Measurements from ENCODE around the gene SMAD2. TPM values are rescaled to one million over a fixed set of nuclear protein-coding genes. Genes with fewer than 3 reads are reported as not detected.

Gene SMAD2
- total and polyA plus RNA-seq, 2 of the 8 experiments (the other 6 are each of a cell fraction or from before 2014, with no cell fraction given), result 28.4 to 124 TPM

- no peak overlapping the region for H3K18ac ChIP-seq (ENCODE audit: extremely low read depth, low read length)
- no peak overlapping the region for H3K56ac ChIP-seq (replicated peaks; ENCODE audit: insufficient read length, low read depth, low read length)
- no peak overlapping the region for H2BK15ac ChIP-seq (ENCODE audit: low read length)
- peak overlapping the region in 1 of 4 experiments; percentile 8; a peak in 1 of 7 replicates for H3K9ac ChIP-seq (replicated peaks in 1 of 4; ENCODE audit: extremely low read depth in 1 of 4, low read depth in 3 of 4, low read length in 3 of 4)
- no peak overlapping the region for H4K91ac ChIP-seq (replicated peaks; ENCODE audit: insufficient read length, low read length)
- H3K27me3 ChIP-seq (replicated peaks in 1 of 4; ENCODE audit: control insufficient read depth in 3 of 4, extremely low read depth in 1 of 4, insufficient read depth in 3 of 4, low read length in 3 of 4), result no peaks in the 10 kb centered on the region
- FAIRE-seq (no peak), DNase-seq (ENCODE audit: low read depth in 1 of 2, low spot score in 2 of 2) (no peak)
- H3K4me1 ChIP-seq (replicated peaks in 1 of 4; ENCODE audit: control insufficient read depth in 3 of 4, insufficient read depth in 4 of 4, low read length in 3 of 4), result peaks cover 7 to 24% (median 22%) of the 10 kb centered on the region in 4 experiments; a peak in 5 of 7 replicates
- no peak overlapping the region for H4K8ac ChIP-seq (ENCODE audit: extremely low read depth, insufficient read depth, low read length)
- H3K79me2 ChIP-seq (ENCODE audit: control insufficient read depth in 1 of 2, insufficient read depth in 2 of 2, low read length in 2 of 2), result peaks cover 40 to 97% of the 10 kb centered on the region in 2 experiments
- H2BK12ac ChIP-seq (ENCODE audit: low read depth, low read length), result no peak overlapping the region
- H3K23ac ChIP-seq (ENCODE audit: insufficient read length), result no peak overlapping the region
- H2BK120ac ChIP-seq (replicated peaks; ENCODE audit: low read depth, low read length), result no peak overlapping the region
- peaks cover 8 to 21% of the 10 kb centered on the region in 2 experiments for H4K20me1 ChIP-seq (replicated peaks in 1 of 2; ENCODE audit: control insufficient read depth in 1 of 2, insufficient read depth in 2 of 2, low read length in 2 of 2)
- no peak overlapping the region for H2BK20ac ChIP-seq (ENCODE audit: low read length)
- H3K23me2 ChIP-seq (ENCODE audit: low read depth, low read length), result no peaks in the 10 kb centered on the region
- H3K4me2 ChIP-seq (ENCODE audit: insufficient read depth in 1 of 2, low read depth in 2 of 2, low read length in 2 of 2), result peak overlapping the region in 1 of 2 experiments; percentile 70; a peak in 2 of 4 replicates
- H3K79me1 ChIP-seq (ENCODE audit: low read depth, low read length), result peaks cover 4% of the 10 kb centered on the region; the same call in 1 of the 2 replicates
- 81% methylated on average over 6 of the region's 6 CpGs; no CpG with 5 or more reads in 1 of the 2 experiments for WGBS, 2 experiments (ENCODE audit: extremely low coverage in 1 of 2, insufficient coverage in 1 of 2, insufficient read length in 1 of 2, insufficient replicate concordance in 2 of 2, low coverage in 1 of 2, low lambda C conversion rate in 2 of 2, missing lambda C conversion rate in 1 of 2)
- H3K14ac ChIP-seq (ENCODE audit: insufficient read length), result no peak overlapping the region
- H3K27ac ChIP-seq (ENCODE audit: low read depth, low read length), result no peak overlapping the region
- H4K5ac ChIP-seq (ENCODE audit: insufficient read length, low read depth, low read length), result no peak overlapping the region
- no peaks in the 10 kb centered on the region for H3K36me3 ChIP-seq (ENCODE audit: control insufficient read depth in 2 of 4, insufficient read depth in 4 of 4, low read length in 3 of 4)
- TF ChIP-seq SP4 (IDR thresholded peaks at IDR 0.05; ENCODE audit: low read length), result no peak
- TF ChIP-seq SIX5 (IDR thresholded peaks at IDR 0.05; ENCODE audit: low read depth, low read length), result no peak
- TF ChIP-seq KDM5A (IDR thresholded peaks at IDR 0.05; ENCODE audit: low read length), result no peak
- TF ChIP-seq JUND (IDR thresholded peaks at IDR 0.05; ENCODE audit: low read length), result no peak
- TF ChIP-seq GABPA (IDR thresholded peaks at IDR 0.05; ENCODE audit: borderline replicate concordance, insufficient read depth, low read length), result no peak
- TF ChIP-seq CREB1 (IDR thresholded peaks at IDR 0.05), result no peak
- TF ChIP-seq CBX5 (IDR thresholded peaks at IDR 0.05; ENCODE audit: low read depth, low read length), result no peak
- no peak for TF ChIP-seq RXRA (IDR thresholded peaks at IDR 0.05; ENCODE audit: insufficient read depth, low read depth, low read length)
- no peak for TF ChIP-seq ATF3 (IDR thresholded peaks at IDR 0.05; ENCODE audit: insufficient read depth, low read depth, low read length)
- no peak for TF ChIP-seq CEBPB (IDR thresholded peaks at IDR 0.05; ENCODE audit: low read depth, low read length)
- no peak for TF ChIP-seq HDAC6 (IDR thresholded peaks at IDR 0.05; ENCODE audit: low read depth, low read length)
- TF ChIP-seq TCF12 (IDR thresholded peaks at IDR 0.05; ENCODE audit: low read depth, low read length), result no peak
- no peak for TF ChIP-seq TEAD4 (IDR thresholded peaks at IDR 0.05; ENCODE audit: low read depth, low read length)
- ChIA-PET POLR2A (ENCODE audit: partially characterized antibody) (interaction anchor here (0.9 to 2.6 kb wide), 4 partner anchors 10 to 42 kb away, joined by 3 to 18 read pairs (median 5); partner anchors contain the start of gene SMAD2), CTCF (ENCODE audit: partially characterized antibody) (interaction anchor here (0.6 to 1.5 kb wide), 3 partner anchors 21 to 76 kb away, joined by 3 to 4 read pairs (median 3); no protein-coding TSS in a partner anchor)
- H2AK5ac ChIP-seq (ENCODE audit: low read depth, low read length), result no peak overlapping the region
- no peak overlapping the region for H3K4ac ChIP-seq (replicated peaks; ENCODE audit: insufficient read length, low read depth, low read length)
- H3K4me3 ChIP-seq (ENCODE audit: extremely low read depth in 1 of 4, insufficient read depth in 2 of 4, low read depth in 3 of 4, low read length in 4 of 4), result peak overlapping the region in 1 of 4 experiments; percentile 53; a peak in 1 of 8 replicates
- no peak overlapping the region for H2BK5ac ChIP-seq (ENCODE audit: low read depth, low read length)
- H3K9me3 ChIP-seq (ENCODE audit: insufficient read depth in 2 of 2, low read depth in 1 of 2, low read length in 1 of 2), result no peaks in the 10 kb centered on the region
- H2AFZ ChIP-seq (ENCODE audit: low read length), result no peak overlapping the region
Observed at GRCh38 chr18:47919916-47920315, 10.5 kb downstream of the SMAD2 start.
